ENCODE measurements around the gene NGF.

NGF gene

GRCh38 chr1:115286431-115287205, 51.4 kb downstream of the NGF start:
- Histone ChIP-seq H3K9me3 (no peaks in the 10 kb centered on the region), H3K4me1 (no peaks in the 10 kb centered on the region), H3K27me3 (no peaks in the 10 kb centered on the region), H3K4me3 (ENCODE audit: low read depth, low read length) (no peak overlapping the region), H3K36me3 (no peaks in the 10 kb centered on the region)
- TF ChIP-seq CTCF (IDR thresholded peaks at IDR 0.05; ENCODE audit: low read depth, low read length), result no peak
- no peak for DNase-seq

DNA sequence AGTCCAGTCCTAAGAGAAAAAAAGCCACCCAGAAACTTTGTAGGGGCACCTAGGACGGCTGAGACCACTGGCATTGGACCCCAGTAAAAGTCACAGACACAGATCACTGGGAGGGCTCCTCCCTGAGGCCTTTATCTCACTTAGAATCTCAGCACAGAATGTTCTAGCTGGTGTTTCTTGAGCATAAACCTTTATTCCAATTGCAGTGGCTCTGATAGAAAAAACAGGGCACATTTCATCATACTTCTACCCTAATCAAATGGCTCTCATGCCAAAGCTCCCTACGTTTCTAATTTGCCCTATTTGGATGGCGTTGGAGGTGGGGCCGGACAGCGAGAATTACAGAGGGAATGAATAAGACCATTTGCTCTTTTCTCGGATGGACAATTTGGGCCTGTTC, 53.8 kb downstream of the NGF start:
- Histone ChIP-seq H3K36me3 (no peaks in the 10 kb centered on the region), H3K27me3 (no peaks in the 10 kb centered on the region)
- no peak for DNase-seq

GRCh38 chr1:115283681-115284146, 54.3 kb downstream of the NGF start:
- no peak overlapping the region for H3K4me3 ChIP-seq (ENCODE audit: low read depth, low read length)
- H3K27me3 ChIP-seq, result no peaks in the 10 kb centered on the region
- H3K4me1 ChIP-seq, result no peaks in the 10 kb centered on the region
- no peak for TF ChIP-seq CTCF (IDR thresholded peaks at IDR 0.05; ENCODE audit: low read depth, low read length)
- H3K9me3 ChIP-seq, result no peaks in the 10 kb centered on the region
- no peak for DNase-seq
- H3K36me3 ChIP-seq, result no peaks in the 10 kb centered on the region

More for the DNA sequence above, 53.8 kb downstream of the NGF start:
- Histone ChIP-seq H3K4me1 (no peaks in the 10 kb centered on the region), H3K9me3 (no peaks in the 10 kb centered on the region), H3K4me3 (ENCODE audit: low read depth, low read length) (no peak overlapping the region)
- TF ChIP-seq CTCF (IDR thresholded peaks at IDR 0.05; ENCODE audit: low read depth, low read length), result no peak

DNA sequence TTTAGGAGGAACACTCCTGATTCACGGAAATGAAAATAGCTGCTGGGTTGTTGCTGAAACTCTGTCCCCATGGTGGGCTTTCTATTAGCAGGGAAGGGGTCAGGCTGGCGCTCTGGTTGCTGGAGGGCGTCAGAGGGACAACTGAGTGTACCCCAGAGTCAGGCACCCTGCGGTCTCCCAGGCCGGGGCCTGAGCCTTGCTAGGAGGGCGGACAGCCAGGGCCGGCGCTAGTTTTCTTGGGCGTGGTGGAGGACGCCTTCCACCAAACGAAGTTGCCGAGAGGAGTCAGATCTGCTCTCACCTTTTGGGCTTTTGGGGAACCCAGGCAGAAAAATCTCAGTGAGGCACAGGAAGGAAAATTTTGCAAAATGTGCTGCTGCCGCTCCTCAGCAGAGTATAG, 54.8 kb downstream of the NGF start:
- no peak for TF ChIP-seq CTCF (IDR thresholded peaks at IDR 0.05; ENCODE audit: low read depth, low read length)
- Histone ChIP-seq H3K27me3 (no peaks in the 10 kb centered on the region), H3K4me1 (no peaks in the 10 kb centered on the region), H3K4me3 (ENCODE audit: low read depth, low read length) (no peak overlapping the region), H3K36me3 (no peaks in the 10 kb centered on the region), H3K9me3 (no peaks in the 10 kb centered on the region)
- no peak for DNase-seq

- Histone ChIP-seq H3K36me3 (no peaks in the 10 kb centered on the region), H3K4me3 (ENCODE audit: low read depth, low read length) (no peak overlapping the region), H3K9me3 (no peaks in the 10 kb centered on the region), H3K27me3 (no peaks in the 10 kb centered on the region), H3K4me1 (no peaks in the 10 kb centered on the region)
- no peak for DNase-seq
- TF ChIP-seq CTCF (IDR thresholded peaks at IDR 0.05; ENCODE audit: low read depth, low read length), result no peak
Observed at GRCh38 chr1:115282807-115283208, 55.2 kb downstream of the NGF start.

DNA sequence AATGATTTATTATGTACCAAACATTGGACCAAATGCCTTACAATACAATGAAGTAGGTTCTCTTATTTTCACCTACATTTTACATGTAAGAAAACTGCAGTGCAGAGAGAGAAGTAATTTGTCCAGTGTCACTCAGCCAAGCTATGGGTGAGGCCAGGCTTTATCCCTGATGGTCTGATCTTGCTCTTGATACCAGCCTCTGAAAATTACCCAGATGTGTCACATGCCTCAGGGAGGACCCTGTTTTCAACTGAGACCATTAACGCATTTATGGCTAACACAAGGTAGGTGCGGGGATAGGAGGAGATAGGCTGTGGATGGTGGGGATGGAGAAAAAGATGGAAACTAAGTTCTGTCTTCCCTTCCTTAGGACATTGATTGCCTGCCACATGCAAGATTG, 56.9 kb downstream of the NGF start:
- no peak for TF ChIP-seq CTCF (IDR thresholded peaks at IDR 0.05; ENCODE audit: low read depth, low read length)
- Histone ChIP-seq H3K36me3 (no peaks in the 10 kb centered on the region), H3K9me3 (no peaks in the 10 kb centered on the region), H3K4me1 (no peaks in the 10 kb centered on the region), H3K27me3 (no peaks in the 10 kb centered on the region), H3K4me3 (ENCODE audit: low read depth, low read length) (no peak overlapping the region)
- DNase-seq, result no peak
